Kidney (tissue), 14 donors: ENCODE measurements around the gene FXYD3. TPM values are rescaled to one million over a fixed set of nuclear protein-coding genes. Genes with fewer than 3 reads are reported as not detected.

ENCODE experiments used
- DNase-seq, 5 donors: peaks; one replicate each; pipeline ENCODE4 v3.0.0-alpha.2; 2013 to 2020
- FAIRE-seq: peaks from 2 replicates; lab custom pipeline; 2012; peaks lifted over from hg19 to GRCh38; lab: Jason Lieb, UNC
- H3K27ac ChIP-seq, 2 donors: one replicate each; pipeline ENCODE4 v1.7.0; 2013; ENCODE audit warnings: low read depth in 2 of 2, low read length in 2 of 2, inconsistent platforms in 1 of 2
- H3K27me3 ChIP-seq: one replicate; pipeline ENCODE4 v1.7.1; 2013; ENCODE audit warnings: low read length, inconsistent platforms; ENCODE audit not compliant: control insufficient read depth, insufficient read depth
- H3K36me3 ChIP-seq, 3 donors: one replicate each; pipeline versions ENCODE4 v1.7.0 to v1.7.1; 2013; ENCODE audit warnings: low read length in 3 of 3, control low read depth in 1 of 3, inconsistent platforms in 1 of 3; ENCODE audit not compliant: insufficient read depth in 3 of 3, control insufficient read depth in 2 of 3
- H3K4me1 ChIP-seq, 3 donors: one replicate each; pipeline versions ENCODE4 v1.7.0 to v1.7.1; 2013; ENCODE audit warnings: low read length in 3 of 3, inconsistent platforms in 1 of 3, low read depth in 1 of 3; ENCODE audit not compliant: control insufficient read depth in 2 of 3, insufficient read depth in 2 of 3
- H3K4me3 ChIP-seq, 3 donors: one replicate each; pipeline versions ENCODE4 v1.7.0 to v1.8.1; 2013; ENCODE audit warnings: low read length in 3 of 3, control low read depth in 1 of 3, inconsistent platforms in 1 of 3
- H3K9ac ChIP-seq, 3 donors: one replicate each; pipeline versions ENCODE4 v1.7.0 to v1.7.1; 2013; ENCODE audit warnings: low read length in 3 of 3, control low read depth in 1 of 3, inconsistent platforms in 1 of 3
- H3K9me3 ChIP-seq, 3 donors: one replicate each; pipeline versions ENCODE4 v1.7.0 to v1.7.1; 2013; ENCODE audit warnings: low read length in 3 of 3, control low read depth in 1 of 3, inconsistent platforms in 1 of 3; ENCODE audit not compliant: control insufficient read depth in 2 of 3, insufficient read depth in 1 of 3
- CTCF ChIP-seq: IDR thresholded peaks from 3 replicates; pipeline ENCODE4 v1.5.1; 2012; ENCODE audit warnings: mild to moderate bottlenecking, moderate library complexity, borderline replicate concordance; ENCODE audit not compliant: insufficient read depth; ENCODE audit errors: extremely low read depth
- intact Hi-C: fragments of 100-400 bp; cut with DNase I; formaldehyde crosslinking; loops from one replicate; pipeline ENCODE4 v1.11.1; 2022
- polyA plus RNA-seq: library from polyadenylated mRNA; stranded (reverse); fragments of 350-450 nt; fragmentation: Illumina TruSeq; extraction: RNeasy Lipid Tissue Mini Kit (QIAGEN cat#74804); gene quantifications from one replicate; pipeline ENCODE4 v1.2.3, GENCODE V29; 2014; ENCODE audit warnings: low read depth, low replicate concordance; ENCODE audit not compliant: insufficient read depth
- total RNA-seq: library from RNA; stranded (reverse); fragmentation: NEBNext Ultra II Directional; extraction: Animal tissue kit (Norgen Biotek cat#: 25700); gene quantifications from one replicate; pipeline ENCODE4 v1.2.1, GENCODE V29; 2021
- donor health status: control.
- donor health status: control.
- donor health status: control.
- donor health status: control.
- donor health status: control.
- donor health status: DM: yes; HTN: yes; CAD: no.
- donor health status: Normal renal cell carcinoma (clear cell type).

FXYD3 gene
- total and polyA plus RNA-seq, 2 donors from 2014 or later: 26.4 to 33.7 TPM

GRCh38 chr19:35143818-35144217, 28.2 kb downstream of the FXYD3 start:
- FAIRE-seq (no peak), DNase-seq (no peak)
- peaks cover 4% of the 10 kb centered on the region for H3K27me3 ChIP-seq
- intact Hi-C loops: no loop called here
- H3K4me1 ChIP-seq: peaks cover 0 to 8% (median 2%) of the 10 kb centered on the region in 3 donors
- H3K9ac ChIP-seq: no peak overlapping the region
- TF ChIP-seq CTCF: no peak
- no peak overlapping the region for H3K4me3 ChIP-seq
- no peaks in the 10 kb centered on the region for H3K36me3 ChIP-seq
- no peak overlapping the region for H3K27ac ChIP-seq
- H3K9me3 ChIP-seq: no peaks in the 10 kb centered on the region

DNA sequence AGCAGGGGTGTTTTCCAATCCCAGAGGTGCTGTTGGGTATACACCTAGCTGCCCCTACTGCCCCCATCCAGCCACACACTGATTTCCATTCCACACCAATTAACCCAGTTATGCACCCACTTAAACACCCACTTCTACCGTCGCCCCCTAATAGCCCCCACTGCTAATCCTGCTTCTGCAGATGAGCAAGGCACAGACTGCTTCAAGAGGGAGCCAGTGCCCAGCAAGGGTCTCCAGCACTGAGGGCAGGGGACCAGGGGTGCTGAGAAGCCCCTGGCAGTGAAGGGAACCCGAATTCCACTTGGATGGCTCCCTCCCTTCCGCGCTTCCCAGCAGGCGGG, 28.6 kb downstream of the FXYD3 start:
- Histone ChIP-seq H3K4me1 (peaks cover 0 to 8% (median 2%) of the 10 kb centered on the region in 3 donors), H3K27ac (no peak overlapping the region), H3K27me3 (peaks cover 4% of the 10 kb centered on the region), H3K4me3 (no peak overlapping the region), H3K9me3 (no peaks in the 10 kb centered on the region), H3K9ac (no peak overlapping the region), H3K36me3 (no peaks in the 10 kb centered on the region)
- peak in 1 of 5 donors; percentile 60 for DNase-seq
- TF ChIP-seq CTCF: no peak
- no peak for FAIRE-seq
- intact Hi-C loops: no loop called here

GRCh38 chr19:35144600-35145436, 29.2 kb downstream of the FXYD3 start:
- FAIRE-seq: no peak
- intact Hi-C loops: no loop called here
- DNase-seq: peak; percentile 78 to 91 (median 88)
- H3K4me1 ChIP-seq: peaks cover 0 to 8% (median 2%) of the 10 kb centered on the region in 3 donors
- H3K9ac ChIP-seq: no peak overlapping the region
- TF ChIP-seq CTCF: no peak
- no peak overlapping the region for H3K4me3 ChIP-seq
- no peaks in the 10 kb centered on the region for H3K9me3 ChIP-seq
- H3K36me3 ChIP-seq: no peaks in the 10 kb centered on the region
- no peak overlapping the region for H3K27ac ChIP-seq
- peaks cover 4% of the 10 kb centered on the region for H3K27me3 ChIP-seq
